Loucy (cell line): ENCODE data around the gene LOXL4.
A peak's percentile ranks its signal among the peaks of the same experiment; 100 is the strongest.

Experiments
- H2AFZ ChIP-seq: fragments of 200-600 bp; sonication (generic); 2 replicates; pipeline ENCODE4 v1.6.0; 2016; ENCODE audit warnings: antibody characterized with exemption, mild to moderate bottlenecking, low read length, moderate library complexity
- H3F3A ChIP-seq: fragments of 200-600 bp; 2 replicates; pipeline ENCODE4 v1.6.0; 2016; ENCODE audit warnings: antibody characterized with exemption, low read depth, mild to moderate bottlenecking
- H3K27me3 ChIP-seq: fragments of 200-600 bp; sonication (generic); 2 replicates; pipeline ENCODE4 v1.6.1; 2014; ENCODE audit warnings: low read length, mild to moderate bottlenecking; ENCODE audit not compliant: insufficient read depth, poor library complexity, severe bottlenecking
- H3K36me3 ChIP-seq: fragments of 200-600 bp; sonication (generic); 2 replicates; pipeline ENCODE4 v1.6.1; 2016; ENCODE audit warnings: low read length; ENCODE audit not compliant: insufficient read depth
- H3K4me1 ChIP-seq: fragments of 200-600 bp; sonication (generic); 2 replicates; pipeline ENCODE4 v1.5.1; 2014; ENCODE audit warnings: low read length, mild to moderate bottlenecking; ENCODE audit not compliant: insufficient read depth, poor library complexity, severe bottlenecking
- H3K4me2 ChIP-seq: fragments of 200-600 bp; sonication (generic); 2 replicates; pipeline ENCODE4 v1.6.0; 2014; ENCODE audit warnings: antibody characterized with exemption, low read length, low read depth, mild to moderate bottlenecking; ENCODE audit not compliant: poor library complexity, severe bottlenecking
- H3K4me3 ChIP-seq: fragments of 200-600 bp; sonication (generic); 2 replicates; pipeline ENCODE4 v1.5.1; 2014; ENCODE audit warnings: low read length, mild to moderate bottlenecking, mixed read lengths; ENCODE audit not compliant: poor library complexity, severe bottlenecking
- H3K79me2 ChIP-seq: fragments of 200-600 bp; sonication (generic); 2 replicates; pipeline ENCODE4 v1.6.1; 2014; ENCODE audit warnings: low read length; ENCODE audit not compliant: insufficient read depth
- H3K9ac ChIP-seq: fragments of 200-600 bp; sonication (generic); 2 replicates; pipeline ENCODE4 v1.6.0; 2014; ENCODE audit warnings: mild to moderate bottlenecking, low read depth, low read length, moderate library complexity; ENCODE audit not compliant: poor library complexity, severe bottlenecking
- H3K9me2 ChIP-seq: fragments of 200-600 bp; sonication (generic); replicated peaks from 2 replicates; pipeline ENCODE4 v1.6.1; 2016; ENCODE audit warnings: low read depth, low read length, mixed read lengths
- H3K9me3 ChIP-seq: fragments of 200-600 bp; sonication (generic); 2 replicates; pipeline ENCODE4 v1.6.1; 2014; ENCODE audit warnings: mild to moderate bottlenecking, antibody characterized with exemption, low read length, low read depth; ENCODE audit not compliant: insufficient read depth
- H4K20me1 ChIP-seq: fragments of 200-600 bp; sonication (generic); 2 replicates; pipeline ENCODE4 v1.6.0; 2014; ENCODE audit warnings: antibody characterized with exemption, low read length, mild to moderate bottlenecking; ENCODE audit not compliant: insufficient read depth, poor library complexity, severe bottlenecking
- EZH2phosphoT487 ChIP-seq: fragments of 200-600 bp; IDR thresholded peaks from 2 replicates; pipeline ENCODE4 v1.6.1; 2018; ENCODE audit warnings: antibody characterized with exemption, mild to moderate bottlenecking, moderate library complexity, borderline replicate concordance
- TF ChIP-seq, protein P1 (sequence below): fragments of 200-600 bp; sonication (generic); conservative IDR thresholded peaks from 2 replicates; pipeline ENCODE4 v1.5.1; 2014; ENCODE audit warnings: mild to moderate bottlenecking, antibody characterized with exemption, low read length

Gene LOXL4

DNA sequence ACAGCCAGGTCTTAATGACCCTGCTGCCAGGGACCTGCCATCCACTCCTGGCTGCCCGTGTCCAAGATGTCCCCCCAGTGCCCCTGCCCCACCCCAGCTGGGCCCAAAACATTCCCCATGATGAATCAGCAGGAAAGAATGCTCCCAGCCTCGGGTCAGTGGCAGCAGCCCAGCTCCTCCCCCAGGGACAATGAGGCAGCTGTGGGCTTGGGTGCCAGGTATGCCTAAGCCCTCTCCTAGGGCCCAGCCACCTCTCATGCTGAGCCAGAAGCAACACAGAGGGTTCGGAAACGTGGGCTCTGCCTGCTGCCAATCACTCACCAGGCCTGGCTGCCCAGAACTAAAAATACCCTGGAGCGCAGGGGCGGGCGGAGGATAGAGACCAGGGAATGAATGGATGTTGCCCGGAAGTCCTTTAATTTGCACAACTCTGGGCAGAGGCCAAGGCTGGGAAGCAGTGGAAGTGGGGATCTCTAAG, 1.5 kb upstream of the LOXL4 start:
- Histone ChIP-seq H3K9me2 (no peaks in the 10 kb centered on the region), H4K20me1 (no peaks in the 10 kb centered on the region), H3K9me3 (no peaks in the 10 kb centered on the region), H3K9ac (no peak overlapping the region), H3F3A (no peaks in the 10 kb centered on the region), H3K36me3 (no peaks in the 10 kb centered on the region), H3K4me2 (no peak overlapping the region), H2AFZ (no peak overlapping the region), H3K4me1 (peaks cover 8% of the 10 kb centered on the region), H3K79me2 (no peaks in the 10 kb centered on the region), H3K27me3 (no peaks in the 10 kb centered on the region), H3K4me3 (no peak overlapping the region)
- TF ChIP-seq, protein P1, sequence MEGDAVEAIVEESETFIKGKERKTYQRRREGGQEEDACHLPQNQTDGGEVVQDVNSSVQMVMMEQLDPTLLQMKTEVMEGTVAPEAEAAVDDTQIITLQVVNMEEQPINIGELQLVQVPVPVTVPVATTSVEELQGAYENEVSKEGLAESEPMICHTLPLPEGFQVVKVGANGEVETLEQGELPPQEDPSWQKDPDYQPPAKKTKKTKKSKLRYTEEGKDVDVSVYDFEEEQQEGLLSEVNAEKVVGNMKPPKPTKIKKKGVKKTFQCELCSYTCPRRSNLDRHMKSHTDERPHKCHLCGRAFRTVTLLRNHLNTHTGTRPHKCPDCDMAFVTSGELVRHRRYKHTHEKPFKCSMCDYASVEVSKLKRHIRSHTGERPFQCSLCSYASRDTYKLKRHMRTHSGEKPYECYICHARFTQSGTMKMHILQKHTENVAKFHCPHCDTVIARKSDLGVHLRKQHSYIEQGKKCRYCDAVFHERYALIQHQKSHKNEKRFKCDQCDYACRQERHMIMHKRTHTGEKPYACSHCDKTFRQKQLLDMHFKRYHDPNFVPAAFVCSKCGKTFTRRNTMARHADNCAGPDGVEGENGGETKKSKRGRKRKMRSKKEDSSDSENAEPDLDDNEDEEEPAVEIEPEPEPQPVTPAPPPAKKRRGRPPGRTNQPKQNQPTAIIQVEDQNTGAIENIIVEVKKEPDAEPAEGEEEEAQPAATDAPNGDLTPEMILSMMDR: no peak
- no peak for TF ChIP-seq EZH2phosphoT487

DNA sequence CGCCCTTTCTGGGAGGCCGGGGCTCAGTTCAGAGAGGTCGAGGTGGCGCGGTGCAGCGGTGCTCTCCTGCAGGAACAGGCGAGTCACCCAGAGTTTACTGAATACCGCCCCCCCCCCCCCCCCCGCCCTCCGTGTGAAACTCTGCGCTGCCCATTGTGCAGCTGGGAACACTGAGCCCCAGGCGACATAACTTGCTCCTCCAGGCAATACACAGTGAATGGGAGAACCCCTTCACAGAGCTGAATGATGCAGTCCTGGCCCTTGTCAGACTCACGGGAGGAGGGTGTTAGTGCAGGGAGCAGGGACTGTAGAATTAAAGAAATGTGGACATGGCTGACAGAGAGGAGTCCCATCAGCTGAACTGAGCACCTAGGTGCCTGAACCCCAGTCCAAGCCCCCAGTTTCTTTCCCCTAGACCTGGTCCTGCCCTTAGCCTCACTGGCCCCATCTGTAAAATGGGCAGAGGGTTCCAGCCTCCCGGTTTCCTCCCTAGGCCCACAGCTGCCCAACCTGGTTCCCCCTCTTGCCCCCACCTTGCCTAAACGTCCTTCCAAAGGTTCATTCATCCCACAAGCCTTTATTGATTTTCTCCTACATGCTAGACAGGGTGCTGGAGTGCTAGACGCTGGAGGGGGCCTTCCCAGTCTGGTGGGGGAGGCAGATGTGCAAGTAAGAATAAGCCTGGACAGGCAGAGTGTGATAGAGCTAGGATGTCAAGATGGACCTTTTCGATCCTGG, 869 bp upstream of the LOXL4 start:
- Histone ChIP-seq H3K4me2 (peak overlapping the region; percentile 59), H3K9me2 (no peaks in the 10 kb centered on the region), H3K9ac (no peak overlapping the region), H3K36me3 (no peaks in the 10 kb centered on the region), H4K20me1 (no peaks in the 10 kb centered on the region), H3K79me2 (no peaks in the 10 kb centered on the region), H3K27me3 (no peaks in the 10 kb centered on the region), H3F3A (no peaks in the 10 kb centered on the region), H3K4me1 (peaks cover 14% of the 10 kb centered on the region), H3K4me3 (peak overlapping the region; percentile 60), H2AFZ (no peak overlapping the region), H3K9me3 (no peaks in the 10 kb centered on the region)
- TF ChIP-seq, protein P1: no peak

DNA sequence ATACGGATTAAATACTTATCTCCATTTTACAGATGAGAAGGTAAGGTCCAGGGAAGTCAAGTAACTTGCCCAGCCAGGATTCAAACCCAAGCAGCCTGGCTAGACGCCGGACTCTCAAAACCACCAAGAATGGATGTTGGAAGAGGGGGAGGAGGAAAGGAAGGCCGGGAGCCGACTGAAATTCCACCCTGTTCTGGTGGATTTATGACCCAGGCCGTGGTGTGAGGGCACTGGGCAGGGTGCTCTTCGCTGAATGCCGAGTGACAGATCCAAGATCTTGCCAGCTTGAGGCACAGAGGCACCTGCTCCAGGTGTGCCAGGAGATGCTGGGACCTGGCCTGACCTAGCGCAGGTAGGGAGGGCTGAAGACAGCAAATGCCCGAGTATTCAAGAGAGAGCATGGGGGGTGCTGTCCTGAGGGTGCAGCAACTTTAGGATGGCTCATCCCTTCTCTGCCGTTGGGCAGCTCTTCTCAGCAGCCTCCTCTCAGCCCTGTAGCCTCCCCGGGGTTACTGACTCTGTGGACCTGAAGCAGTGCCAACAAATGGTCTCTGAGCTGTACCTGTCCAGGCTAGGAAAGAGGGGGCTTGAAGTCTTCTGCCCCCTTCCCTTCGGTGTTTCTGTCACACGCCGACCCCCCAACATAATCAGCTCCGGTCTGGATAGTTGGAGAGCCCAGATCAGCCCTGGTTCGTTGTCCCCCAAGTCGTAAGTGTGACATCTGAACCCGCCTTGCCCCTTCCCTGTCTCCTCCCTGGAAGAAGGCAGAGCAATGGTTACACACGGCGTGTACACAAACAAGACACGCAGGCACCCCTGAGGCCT, 713 bp downstream of the LOXL4 start:
- H3K9me2 ChIP-seq: no peaks in the 10 kb centered on the region
- no peak overlapping the region for H3K4me3 ChIP-seq
- no peaks in the 10 kb centered on the region for H4K20me1 ChIP-seq
- TF ChIP-seq, protein P1: no peak
- TF ChIP-seq EZH2phosphoT487: no peak
- H3K9me3 ChIP-seq: no peaks in the 10 kb centered on the region
- H3K4me1 ChIP-seq: peaks cover 11% of the 10 kb centered on the region
- no peaks in the 10 kb centered on the region for H3K36me3 ChIP-seq
- peak overlapping the region; percentile 38 for H3K4me2 ChIP-seq
- H3F3A ChIP-seq: no peaks in the 10 kb centered on the region
- no peak overlapping the region for H3K9ac ChIP-seq
- H3K27me3 ChIP-seq: no peaks in the 10 kb centered on the region
- H3K79me2 ChIP-seq: no peaks in the 10 kb centered on the region
- H2AFZ ChIP-seq: no peak overlapping the region
